ENCODE results near the gene EIPR1. TPM values are rescaled to one million over a fixed set of nuclear protein-coding genes. Genes with fewer than 3 reads are reported as not detected.

The EIPR1 gene
- total and polyA plus RNA-seq, 10 of the 15 experiments (the other 5 are each of a cell fraction or from before 2014, with no cell fraction given), result 23.6 to 61.2 (median 42.2) TPM

DNA sequence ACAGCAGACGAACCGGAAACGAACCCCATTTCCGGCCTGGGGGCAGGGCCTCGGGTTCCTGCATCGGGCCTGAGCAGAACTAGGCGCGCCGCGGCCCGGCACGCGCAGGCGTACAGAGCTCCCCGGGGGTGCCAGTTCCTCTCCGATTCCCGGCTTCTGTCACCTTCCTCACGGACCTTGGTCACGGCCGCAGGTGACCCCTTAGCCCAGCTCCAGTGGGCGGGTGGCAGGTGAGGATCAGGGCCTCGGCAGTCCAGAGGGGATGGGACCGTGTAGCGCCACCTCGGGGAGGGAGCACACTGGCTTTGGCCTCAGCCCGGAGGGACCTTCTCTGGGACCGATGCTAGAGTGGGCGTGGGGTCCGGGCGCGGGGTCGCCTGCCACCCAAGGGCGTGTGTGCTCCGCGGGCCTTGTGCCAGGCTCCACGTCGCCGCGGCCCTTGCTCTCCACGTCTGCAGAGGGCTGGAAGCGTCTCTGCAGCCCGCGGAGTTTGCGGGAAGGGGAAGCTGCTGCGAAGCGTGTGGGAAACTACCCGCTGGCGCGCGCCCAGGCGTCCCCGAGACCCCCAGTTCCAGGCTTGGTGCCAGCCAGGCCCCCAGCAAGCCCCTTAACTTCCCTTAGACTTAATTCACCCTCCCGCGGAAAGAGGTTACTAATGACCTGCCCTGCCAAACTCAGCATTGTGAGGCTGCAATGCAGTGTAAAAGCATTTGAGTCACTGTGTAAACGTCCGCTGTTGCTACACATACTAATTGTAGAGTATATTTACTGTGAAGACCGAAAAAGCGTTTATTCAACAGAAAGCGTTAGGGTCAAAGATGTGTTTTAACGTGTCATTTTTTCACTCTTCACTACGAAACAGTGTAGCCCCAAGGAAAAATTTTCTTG is 2.3 kb upstream of the EIPR1 start, which contains the start of gene TRAPPC12 (continued):
- TF ChIP-seq POLR2A (IDR thresholded peaks at IDR 0.05; ENCODE audit: low read depth, low read length), result peak; percentile 99
- TF ChIP-seq, protein P1, sequence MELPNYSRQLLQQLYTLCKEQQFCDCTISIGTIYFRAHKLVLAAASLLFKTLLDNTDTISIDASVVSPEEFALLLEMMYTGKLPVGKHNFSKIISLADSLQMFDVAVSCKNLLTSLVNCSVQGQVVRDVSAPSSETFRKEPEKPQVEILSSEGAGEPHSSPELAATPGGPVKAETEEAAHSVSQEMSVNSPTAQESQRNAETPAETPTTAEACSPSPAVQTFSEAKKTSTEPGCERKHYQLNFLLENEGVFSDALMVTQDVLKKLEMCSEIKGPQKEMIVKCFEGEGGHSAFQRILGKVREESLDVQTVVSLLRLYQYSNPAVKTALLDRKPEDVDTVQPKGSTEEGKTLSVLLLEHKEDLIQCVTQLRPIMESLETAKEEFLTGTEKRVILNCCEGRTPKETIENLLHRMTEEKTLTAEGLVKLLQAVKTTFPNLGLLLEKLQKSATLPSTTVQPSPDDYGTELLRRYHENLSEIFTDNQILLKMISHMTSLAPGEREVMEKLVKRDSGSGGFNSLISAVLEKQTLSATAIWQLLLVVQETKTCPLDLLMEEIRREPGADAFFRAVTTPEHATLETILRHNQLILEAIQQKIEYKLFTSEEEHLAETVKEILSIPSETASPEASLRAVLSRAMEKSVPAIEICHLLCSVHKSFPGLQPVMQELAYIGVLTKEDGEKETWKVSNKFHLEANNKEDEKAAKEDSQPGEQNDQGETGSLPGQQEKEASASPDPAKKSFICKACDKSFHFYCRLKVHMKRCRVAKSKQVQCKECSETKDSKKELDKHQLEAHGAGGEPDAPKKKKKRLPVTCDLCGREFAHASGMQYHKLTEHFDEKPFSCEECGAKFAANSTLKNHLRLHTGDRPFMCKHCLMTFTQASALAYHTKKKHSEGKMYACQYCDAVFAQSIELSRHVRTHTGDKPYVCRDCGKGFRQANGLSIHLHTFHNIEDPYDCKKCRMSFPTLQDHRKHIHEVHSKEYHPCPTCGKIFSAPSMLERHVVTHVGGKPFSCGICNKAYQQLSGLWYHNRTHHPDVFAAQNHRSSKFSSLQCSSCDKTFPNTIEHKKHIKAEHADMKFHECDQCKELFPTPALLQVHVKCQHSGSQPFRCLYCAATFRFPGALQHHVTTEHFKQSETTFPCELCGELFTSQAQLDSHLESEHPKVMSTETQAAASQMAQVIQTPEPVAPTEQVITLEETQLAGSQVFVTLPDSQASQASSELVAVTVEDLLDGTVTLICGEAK (IDR thresholded peaks at IDR 0.05; ENCODE audit: borderline replicate concordance), result peak; percentile 94
- TF ChIP-seq NBN (IDR thresholded peaks at IDR 0.05), result peak; percentile 82

GRCh38 chr2:3379339-3379646 is 1.7 kb upstream of the EIPR1 start:
- BruUV-seq (replicated peaks), result no TSS peak
- TF ChIP-seq ZNF217 (IDR thresholded peaks at IDR 0.05) (no peak), SMARCA5 (IDR thresholded peaks at IDR 0.05) (no peak), ETV6 (conservative IDR thresholded peaks at IDR 0.05 in 1 of 2, IDR thresholded peaks at IDR 0.05 in 1 of 2; ENCODE audit: borderline replicate concordance in 1 of 2, low read depth in 1 of 2) (no peak), RELA (IDR thresholded peaks at IDR 0.05; ENCODE audit: borderline replicate concordance, partially characterized antibody) (peak; percentile 29), ATF3 (IDR thresholded peaks at IDR 0.05; ENCODE audit: borderline replicate concordance, extremely low read depth, low read depth, low read length) (no peak), ZBED1 (IDR thresholded peaks at IDR 0.05; ENCODE audit: borderline replicate concordance) (no peak), EZH2 (IDR thresholded peaks at IDR 0.05; ENCODE audit: borderline replicate concordance, control insufficient read depth, low read depth, low read length) (no peak), MAX (IDR thresholded peaks at IDR 0.05; ENCODE audit: low read depth, low read length) (peak; percentile 59; the same call in 1 of the 2 replicates)
- TF ChIP-seq, protein P2, sequence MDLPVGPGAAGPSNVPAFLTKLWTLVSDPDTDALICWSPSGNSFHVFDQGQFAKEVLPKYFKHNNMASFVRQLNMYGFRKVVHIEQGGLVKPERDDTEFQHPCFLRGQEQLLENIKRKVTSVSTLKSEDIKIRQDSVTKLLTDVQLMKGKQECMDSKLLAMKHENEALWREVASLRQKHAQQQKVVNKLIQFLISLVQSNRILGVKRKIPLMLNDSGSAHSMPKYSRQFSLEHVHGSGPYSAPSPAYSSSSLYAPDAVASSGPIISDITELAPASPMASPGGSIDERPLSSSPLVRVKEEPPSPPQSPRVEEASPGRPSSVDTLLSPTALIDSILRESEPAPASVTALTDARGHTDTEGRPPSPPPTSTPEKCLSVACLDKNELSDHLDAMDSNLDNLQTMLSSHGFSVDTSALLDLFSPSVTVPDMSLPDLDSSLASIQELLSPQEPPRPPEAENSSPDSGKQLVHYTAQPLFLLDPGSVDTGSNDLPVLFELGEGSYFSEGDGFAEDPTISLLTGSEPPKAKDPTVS (IDR thresholded peaks at IDR 0.05; ENCODE audit: low read depth, low read length), result no peak
- TF ChIP-seq, protein P3, sequence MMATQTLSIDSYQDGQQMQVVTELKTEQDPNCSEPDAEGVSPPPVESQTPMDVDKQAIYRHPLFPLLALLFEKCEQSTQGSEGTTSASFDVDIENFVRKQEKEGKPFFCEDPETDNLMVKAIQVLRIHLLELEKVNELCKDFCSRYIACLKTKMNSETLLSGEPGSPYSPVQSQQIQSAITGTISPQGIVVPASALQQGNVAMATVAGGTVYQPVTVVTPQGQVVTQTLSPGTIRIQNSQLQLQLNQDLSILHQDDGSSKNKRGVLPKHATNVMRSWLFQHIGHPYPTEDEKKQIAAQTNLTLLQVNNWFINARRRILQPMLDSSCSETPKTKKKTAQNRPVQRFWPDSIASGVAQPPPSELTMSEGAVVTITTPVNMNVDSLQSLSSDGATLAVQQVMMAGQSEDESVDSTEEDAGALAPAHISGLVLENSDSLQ (IDR thresholded peaks at IDR 0.05), result peak; percentile 37; the same call in 1 of the 2 replicates

More at GRCh38 chr2:3379339-3379646, 1.7 kb upstream of the EIPR1 start:
- no peak for ATAC-seq
- Histone ChIP-seq H3K9ac (ENCODE audit: control insufficient read depth, insufficient read depth, low read length) (peak overlapping the region; percentile 85), H3K27ac (ENCODE audit: control insufficient read depth, insufficient read depth) (peak overlapping the region; percentile 86), H3K4me3 (peak overlapping the region; percentile 77), H3K9me3 (replicated peaks; ENCODE audit: control insufficient read depth, insufficient read depth, low read length) (no peaks in the 10 kb centered on the region), H3K4me1 (ENCODE audit: control insufficient read depth, insufficient read depth, low read length) (peaks cover 11% of the 10 kb centered on the region), H3K79me2 (ENCODE audit: control insufficient read depth, insufficient read depth, low read length) (peaks cover 34% of the 10 kb centered on the region), H3K4me2 (ENCODE audit: control insufficient read depth, insufficient read depth) (peak overlapping the region; percentile 51), H3K36me3 (ENCODE audit: control insufficient read depth in 2 of 2, insufficient read depth in 2 of 2, low read length in 1 of 2) (0 out of 4 replicates have a peak, but pooled peaks cover 0 to 4% of the 10 kb centered on the region in 2 experiments), H4K20me1 (ENCODE audit: control insufficient read depth, insufficient read depth) (no peaks in the 10 kb centered on the region), H2AFZ (ENCODE audit: control insufficient read depth, low read depth, low read length) (peak overlapping the region; percentile 97), H3K27me3 (replicated peaks in 1 of 2; ENCODE audit: control insufficient read depth in 2 of 2, insufficient read depth in 2 of 2, low read length in 1 of 2) (no peaks in the 10 kb centered on the region)
- no peak for FAIRE-seq
- ChIA-PET POLR2A (interaction anchor here (1.5 kb wide), 1 partner anchor 23 kb away, joined by 5 read pairs; no protein-coding TSS in a partner anchor), SMC1A (ENCODE audit: uncharacterized antibody, unreplicated experiment) (interaction anchor here (0.8 to 1.3 kb wide), 6 partner anchors 14 to 273 kb away, joined by 3 read pairs; no protein-coding TSS in a partner anchor), CTCF (interaction anchor here (1.0 to 4.6 kb wide), 3 partner anchors 18 to 44 kb away, joined by 3 to 21 read pairs (median 4); no protein-coding TSS in a partner anchor), RAD21 (ENCODE audit: unreplicated experiment) (interaction anchor here (1.6 to 2.3 kb wide), 2 partner anchors 43 to 273 kb away, joined by 5 to 9 read pairs; no protein-coding TSS in a partner anchor)
- intact Hi-C loops (cut with micrococcal nuclease; ENCODE audit: unreplicated experiment) (loop anchor here (5.0 kb wide), 1 partner anchor 198 kb away; the partner anchor contains the start of gene RPS7), in situ Hi-C loops (cut with MboI) (no loop called here)
- no peak for DNase-seq (ENCODE audit: low read depth, low spot score)
- 1% methylated on average over 8 of the region's 8 CpGs for WGBS (ENCODE audit: insufficient coverage, insufficient replicate concordance, low lambda C conversion rate, missing lambda C conversion rate)
